DMS153 treated with DMSO at 0.1 percent for 48 hours (cell line): Measurements from ENCODE around the gene PARVG.
"Not testable (repeated sequence)": the region's sequence is repeated elsewhere in the genome, so short reads cannot be mapped to it uniquely, and the experiment has no call there.

Experiments used
- DNase-seq: peaks from one replicate; lab custom pipeline; 2025; ENCODE audit not compliant: unreplicated experiment; lab: John Stamatoyannopoulos, UW

PARVG gene

GRCh38 chr22:44241121-44241520, 60.4 kb downstream of the PARVG start:
- DNase-seq: not testable (repeated sequence)

GRCh38 chr22:44242946-44243724, 62.4 kb downstream of the PARVG start:
- DNase-seq: no peak

- no peak for DNase-seq
Measured at GRCh38 chr22:44243761-44244160, 63.0 kb downstream of the PARVG start.

DNA sequence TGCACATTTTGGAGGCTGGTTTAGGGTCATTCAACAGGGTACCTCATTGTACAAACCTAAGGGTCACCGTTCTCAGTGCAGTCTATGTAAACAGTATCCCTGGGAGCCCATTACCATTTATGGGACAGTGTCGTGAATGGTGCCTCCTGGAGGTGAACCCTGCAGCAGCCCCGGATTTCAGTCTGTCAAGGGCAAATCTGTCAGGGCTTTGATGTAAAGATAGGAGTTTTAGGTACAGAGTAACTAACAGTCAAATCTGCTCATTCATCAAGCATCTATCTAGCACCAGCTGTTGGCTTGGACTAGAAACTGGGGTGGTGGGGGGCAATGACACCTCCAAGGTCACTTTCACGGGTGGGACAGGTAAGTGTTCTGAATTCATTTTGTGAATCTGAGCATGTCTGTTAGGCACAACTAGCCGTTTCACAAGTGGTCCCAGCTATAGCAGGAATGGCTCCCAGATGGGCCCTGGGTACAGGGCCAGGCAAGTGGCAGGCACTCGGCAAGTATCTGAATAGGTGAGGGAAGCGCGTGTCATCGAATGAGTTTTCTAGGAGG, 63.6 kb downstream of the PARVG start:
- DNase-seq: no peak

DNA sequence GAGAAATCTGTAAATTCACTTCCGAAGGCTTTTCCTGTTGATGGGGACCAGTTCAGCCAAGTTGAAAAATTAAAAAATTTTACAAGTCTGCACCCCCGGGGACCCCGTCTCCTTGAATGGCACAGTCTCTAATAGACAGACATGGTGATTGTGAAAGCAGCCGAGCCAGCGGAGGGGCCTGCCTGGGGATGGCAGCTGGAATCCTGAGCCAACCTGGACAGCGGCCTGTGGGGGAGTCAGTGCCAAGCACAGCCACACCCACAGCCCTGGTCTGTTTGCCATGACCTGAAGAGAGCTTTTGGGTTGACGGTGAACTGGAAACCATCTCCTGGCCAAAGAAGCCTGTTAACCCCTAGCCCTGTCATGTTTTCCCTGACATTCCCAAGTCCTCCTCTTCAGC, 64.7 kb downstream of the PARVG start:
- DNase-seq: no peak

DNA sequence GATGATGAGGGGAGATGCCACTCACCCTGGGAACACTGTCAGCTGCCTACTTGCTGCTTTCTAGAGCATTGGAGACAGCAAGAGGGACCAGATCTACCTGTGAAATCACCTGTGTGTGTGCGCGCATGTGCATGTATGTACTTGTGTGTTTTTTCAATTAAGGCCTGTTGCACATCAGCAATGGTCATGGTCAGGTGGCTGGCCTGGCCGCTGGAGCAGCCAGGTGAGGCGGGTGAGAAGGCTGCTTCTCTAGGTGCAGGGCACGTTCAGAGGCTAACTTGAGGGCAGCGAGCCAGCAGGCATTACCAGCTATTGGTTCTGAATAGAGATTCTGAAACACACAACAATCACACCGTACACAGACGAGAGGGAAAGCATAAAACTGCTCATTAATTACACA, 65.1 kb downstream of the PARVG start:
- no peak for DNase-seq

DNA sequence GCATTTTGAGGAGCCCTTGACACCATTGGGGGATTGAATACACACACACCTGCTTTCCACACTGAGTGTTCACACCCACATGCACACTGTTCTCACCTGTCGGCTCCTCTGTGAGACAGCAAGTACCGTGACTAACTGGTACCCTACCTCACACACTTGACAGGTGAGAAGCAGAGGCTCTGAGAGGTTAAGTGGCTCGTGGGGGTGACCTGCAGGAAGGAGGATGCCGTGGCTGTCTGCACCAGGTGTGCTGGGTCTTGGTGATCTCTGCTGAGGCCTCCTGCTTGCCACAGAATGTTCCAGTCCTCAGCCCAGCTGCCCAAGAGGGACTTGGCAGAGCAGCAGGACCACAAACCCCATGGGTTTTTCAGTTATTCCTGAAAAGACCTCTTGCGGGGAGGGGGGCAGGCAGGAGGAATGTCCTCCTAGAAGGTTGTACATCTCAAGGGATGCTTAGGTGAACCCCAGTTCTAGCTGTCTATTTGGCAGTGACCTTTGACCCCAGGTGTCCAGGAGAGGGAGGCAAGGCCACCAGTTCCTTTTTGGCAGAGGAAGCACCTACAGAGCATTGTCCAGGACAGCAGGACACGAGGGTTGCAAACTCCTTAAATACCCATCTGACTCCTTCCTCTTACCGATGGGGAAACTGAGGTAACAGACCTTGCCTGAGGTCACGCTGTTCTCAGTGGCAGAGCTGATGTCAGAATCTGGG, 66.0 kb downstream of the PARVG start:
- DNase-seq: no peak

- no peak for DNase-seq
Measured at GRCh38 chr22:44247346-44247745, 66.6 kb downstream of the PARVG start.

GRCh38 chr22:44247923-44248892, 67.5 kb downstream of the PARVG start:
- DNase-seq: no peak

GRCh38 chr22:44248926-44249325, 68.2 kb downstream of the PARVG start:
- no peak for DNase-seq

DNA sequence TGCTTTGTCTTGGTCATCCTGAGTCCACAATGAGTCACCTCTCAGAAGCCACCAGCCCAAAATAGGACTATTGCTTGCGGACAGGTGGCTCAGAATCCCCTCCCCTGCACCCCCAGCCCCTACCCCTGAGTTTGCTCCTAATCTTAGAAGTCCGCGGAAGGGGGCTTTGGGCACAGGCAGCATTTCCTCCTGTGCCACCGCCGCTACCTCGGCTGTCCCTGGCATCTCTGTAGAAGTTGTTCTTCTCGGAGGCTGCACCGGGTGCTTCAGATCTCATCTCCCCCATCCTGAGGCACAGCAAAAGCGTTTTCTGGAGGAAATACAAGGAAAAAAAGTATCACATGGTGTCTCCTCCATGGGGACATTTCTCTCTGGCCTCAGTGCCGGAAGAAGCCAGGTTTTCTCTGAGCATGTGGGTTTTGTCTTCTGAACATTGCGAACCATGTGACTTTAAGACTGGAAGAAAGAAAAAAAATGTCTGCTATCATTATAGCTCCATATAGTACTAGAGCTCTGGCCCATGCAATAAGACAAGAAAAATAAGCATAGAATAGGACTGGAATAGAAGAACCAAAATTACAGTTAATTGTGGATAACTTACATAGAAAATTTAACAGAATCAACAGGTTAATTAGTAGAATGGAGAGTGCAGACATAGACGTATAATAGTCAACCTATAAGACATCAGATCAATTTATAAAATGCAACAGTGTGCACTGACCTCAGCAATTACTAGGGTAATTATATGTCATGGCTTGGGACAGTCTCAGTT, 68.8 kb downstream of the PARVG start:
- DNase-seq: no peak

- no peak for DNase-seq
Measured at GRCh38 chr22:44254811-44255210, 74.1 kb downstream of the PARVG start.

GRCh38 chr22:44256085-44256484, 75.4 kb downstream of the PARVG start:
- no peak for DNase-seq

GRCh38 chr22:44256556-44257485, 76.1 kb downstream of the PARVG start:
- DNase-seq: no peak
